ENCODE measurements around the gene S100A6.

- TF ChIP-seq CTCF (conservative IDR thresholded peaks at IDR 0.05 in 1 of 2, IDR thresholded peaks at IDR 0.05 in 1 of 2; ENCODE audit: low read depth in 1 of 2, low read length in 2 of 2) (no peak), EZH2 (IDR thresholded peaks at IDR 0.05; ENCODE audit: low read length, missing control alignments) (no peak)
Observed at GRCh38 chr1:153583976-153584375, 48.2 kb upstream of the S100A6 start.
